ENCODE data around the gene HLA-DQA1. TPM values are rescaled to one million over a fixed set of nuclear protein-coding genes. Genes with fewer than 3 reads are reported as not detected.
"Not testable (repeated sequence)": the region's sequence is repeated elsewhere in the genome, so short reads cannot be mapped to it uniquely, and the experiment has no call there.

HLA-DQA1 gene
- 1 to 10 TPM; 1.7 to 4.5 (median 2.5) TPM for polyA plus RNA-seq (ENCODE audit: insufficient read length in 3 of 3)
- long read RNA-seq, donor 1, result 0 reads
- long read RNA-seq, donor 2, partial matches to known transcripts, result 0 of 1 reads
- long read RNA-seq, donor 2, other reads (novel, unspliced or antisense), result 0 of 1 reads
- long read RNA-seq, donor 3, partial matches to known transcripts, result 11 of 21 reads
- long read RNA-seq, donor 3, other reads (novel, unspliced or antisense), result 9 of 21 reads
- long read RNA-seq, donor 4, partial matches to known transcripts, result 0 of 3 reads
- long read RNA-seq, donor 4, other reads (novel, unspliced or antisense), result 0 of 3 reads
- long read RNA-seq, donor 5, partial matches to known transcripts, result 0 of 1 reads
- long read RNA-seq, donor 5, other reads (novel, unspliced or antisense), result 0 of 1 reads
- long read RNA-seq, donor 6, result 0 reads
- long read RNA-seq, donor 7, partial matches to known transcripts, result 0 of 3 reads
- long read RNA-seq, donor 7, other reads (novel, unspliced or antisense), result 0 of 3 reads
- long read RNA-seq, donor 8, partial matches to known transcripts, result 0 of 1 reads
- long read RNA-seq, donor 8, other reads (novel, unspliced or antisense), result 0 of 1 reads
- long read RNA-seq, donor 9, partial matches to known transcripts, result 0 of 3 reads
- long read RNA-seq, donor 9, other reads (novel, unspliced or antisense), result 0 of 3 reads
- long read RNA-seq, donor 10, partial matches to known transcripts, result 0 of 2 reads
- long read RNA-seq, donor 10, other reads (novel, unspliced or antisense), result 0 of 2 reads
- long read RNA-seq, donor 11, result 0 reads
- long read RNA-seq, donor 12, transcript HLA-DQA1-201 (5 exons, 1,591 nt), result major isoform, 6 of 6 reads
- long read RNA-seq, donor 12, partial matches to known transcripts, result 0 of 6 reads
- long read RNA-seq, donor 12, other reads (novel, unspliced or antisense), result 0 of 6 reads
- long read RNA-seq, donor 13, result 0 reads
- long read RNA-seq, donor 14, result 0 reads
- long read RNA-seq, donor 15, full-length matches to known transcripts, result 19 of 19 reads
- long read RNA-seq, donor 15, partial matches to known transcripts, result 0 of 19 reads
- long read RNA-seq, donor 15, other reads (novel, unspliced or antisense), result 0 of 19 reads
- long read RNA-seq, donor 16, partial matches to known transcripts, result 0 of 1 reads
- long read RNA-seq, donor 16, other reads (novel, unspliced or antisense), result 0 of 1 reads

- DNase-seq, result no peak
Observed at GRCh38 chr6:32637219-32637880, at the start of gene HLA-DQA1. Gene HLA-DQA1, plus strand, starts transcription at chr6:32637406. Its CDS starts 53 bp downstream, at chr6:32637459.

GRCh38 chr6:32588156-32588555 lies 49.0 kb upstream of the HLA-DQA1 start:
- no peak for DNase-seq

GRCh38 chr6:32589596-32590449 lies 47.4 kb upstream of the HLA-DQA1 start, which contains the start of gene HLA-DRB1:
Gene HLA-DRB1, minus strand, starts transcription at chr6:32589848. Its CDS starts 106 bp downstream, at chr6:32589742.
- DNase-seq, result peak; percentile 56

GRCh38 chr6:32590713-32591112 lies 46.5 kb upstream of the HLA-DQA1 start:
- not testable (repeated sequence) for DNase-seq

GRCh38 chr6:32597024-32597423 lies 40.2 kb upstream of the HLA-DQA1 start:
- DNase-seq, result no peak

- no peak for DNase-seq
Observed at GRCh38 chr6:32602383-32602782, 34.8 kb upstream of the HLA-DQA1 start.

- DNase-seq, result no peak
Observed at GRCh38 chr6:32603222-32603621, 34.0 kb upstream of the HLA-DQA1 start.

GRCh38 chr6:32603888-32604287 lies 33.3 kb upstream of the HLA-DQA1 start:
- DNase-seq, result no peak

GRCh38 chr6:32604434-32604877 lies 32.8 kb upstream of the HLA-DQA1 start:
- DNase-seq, result no peak

GRCh38 chr6:32607263-32607987 lies 29.8 kb upstream of the HLA-DQA1 start:
- DNase-seq, result no peak

GRCh38 chr6:32607988-32608298 lies 29.3 kb upstream of the HLA-DQA1 start:
- DNase-seq, result no peak

- DNase-seq, result no peak
Observed at GRCh38 chr6:32608362-32608761, 28.8 kb upstream of the HLA-DQA1 start.

- DNase-seq, result no peak
Observed at GRCh38 chr6:32609391-32609730, 27.8 kb upstream of the HLA-DQA1 start.

- peak; percentile 92 for DNase-seq
Observed at GRCh38 chr6:32609731-32610640, 27.2 kb upstream of the HLA-DQA1 start.

- no peak for DNase-seq
Observed at GRCh38 chr6:32610682-32611296, 26.4 kb upstream of the HLA-DQA1 start.

GRCh38 chr6:32613475-32613874 lies 23.7 kb upstream of the HLA-DQA1 start:
- DNase-seq, result no peak

- DNase-seq, result no peak
Observed at GRCh38 chr6:32614366-32615081, 22.7 kb upstream of the HLA-DQA1 start.
